T-helper 2 cell treated with Interferon-gamma antibody and Interleukin-4, amounts not matched to agents 100 ng/mL and 5 ng/mL, for 36 hours (primary cell): ENCODE data around the gene CLIC5. TPM values are rescaled to one million over a fixed set of nuclear protein-coding genes. Genes with fewer than 3 reads are reported as not detected.

Experiments
- intact Hi-C: fragments of 100-400 bp; cut with micrococcal nuclease; formaldehyde crosslinking; loops from one replicate; pipeline ENCODE4 v1.15.1; 2023
- total RNA-seq: library from RNA; stranded (reverse); gene quantifications from 2 replicates; pipeline ENCODE4 v1.2.3, GENCODE V29; 2022

The CLIC5 gene
- total RNA-seq, 1 donor from 2014 or later = 2.6 TPM

GRCh38 chr6:45929421-45930361 lies 86.0 kb downstream of the CLIC5 start:
- intact Hi-C loops = loop anchor here (1.0 to 10.0 kb wide), 2 partner anchors 85 to 635 kb away; no protein-coding TSS in a partner anchor

GRCh38 chr6:45928721-45929305 lies 86.8 kb downstream of the CLIC5 start:
- intact Hi-C loops = loop anchor here (10.0 kb wide), 1 partner anchor 634 kb away; no protein-coding TSS in a partner anchor

GRCh38 chr6:45927421-45928320 lies 88.0 kb downstream of the CLIC5 start:
- intact Hi-C loops = loop anchor here (10.0 kb wide), 1 partner anchor 633 kb away; no protein-coding TSS in a partner anchor

- intact Hi-C loops = loop anchor here (10.0 kb wide), 1 partner anchor 632 kb away; no protein-coding TSS in a partner anchor
Observed at GRCh38 chr6:45926423-45926822, 89.2 kb downstream of the CLIC5 start.

GRCh38 chr6:45924763-45925342 lies 90.8 kb downstream of the CLIC5 start:
- intact Hi-C loops = loop anchor here (5.0 to 10.0 kb wide), 4 partner anchors 93 to 630 kb away; no protein-coding TSS in a partner anchor

GRCh38 chr6:45923831-45924391 lies 91.7 kb downstream of the CLIC5 start:
- intact Hi-C loops = loop anchor here (2.0 to 10.0 kb wide), 7 partner anchors 92 to 1331 kb away; partner anchors contain the start of gene SUPT3H

GRCh38 chr6:45922728-45923351 lies 92.8 kb downstream of the CLIC5 start:
- intact Hi-C loops = loop anchor here (1.0 to 10.0 kb wide), 10 partner anchors 91 to 1448 kb away; partner anchors contain the start of gene SUPT3H

GRCh38 chr6:45921691-45922281 lies 93.9 kb downstream of the CLIC5 start:
- intact Hi-C loops = loop anchor here (1.0 to 10.0 kb wide), 10 partner anchors 89 to 1446 kb away; partner anchors contain the start of gene SUPT3H

- intact Hi-C loops = loop anchor here (5.0 to 10.0 kb wide), 4 partner anchors 89 to 626 kb away; no protein-coding TSS in a partner anchor
Observed at GRCh38 chr6:45920819-45921511, 94.7 kb downstream of the CLIC5 start.

- intact Hi-C loops = no loop called here
Observed at GRCh38 chr6:45917439-45917838, 98.2 kb downstream of the CLIC5 start.

GRCh38 chr6:45916692-45917091 lies 99.0 kb downstream of the CLIC5 start:
- intact Hi-C loops = no loop called here

GRCh38 chr6:45915780-45916468 lies 99.7 kb downstream of the CLIC5 start:
- intact Hi-C loops = no loop called here

- intact Hi-C loops = no loop called here
Observed at GRCh38 chr6:45911691-45912090, 104.0 kb downstream of the CLIC5 start.

- intact Hi-C loops = no loop called here
Observed at GRCh38 chr6:45903959-45904358, 111.7 kb downstream of the CLIC5 start.

GRCh38 chr6:45902984-45903383 lies 112.7 kb downstream of the CLIC5 start:
- intact Hi-C loops = no loop called here

- intact Hi-C loops = no loop called here
Observed at GRCh38 chr6:45901767-45902650, 113.7 kb downstream of the CLIC5 start.
